Epithelial cell of esophagus (primary cell): ENCODE results near the gene EXOSC5.

Experiments
- DNase-seq: peaks from one replicate; pipeline ENCODE4 v3.0.0; 2010; ENCODE audit warnings: low read depth
- H3K4me3 ChIP-seq: 2 replicates; pipeline ENCODE4 v1.5.1; 2011; ENCODE audit warnings: mild to moderate bottlenecking, low read length, control low read depth
- TF ChIP-seq, protein P1 (sequence below): IDR thresholded peaks from 2 replicates; pipeline ENCODE4 v1.5.1; 2011; ENCODE audit warnings: low read depth, mild to moderate bottlenecking, low read length, control low read depth, inconsistent platforms; ENCODE audit not compliant: insufficient read depth; ENCODE audit errors: missing control alignments

EXOSC5 gene

DNA sequence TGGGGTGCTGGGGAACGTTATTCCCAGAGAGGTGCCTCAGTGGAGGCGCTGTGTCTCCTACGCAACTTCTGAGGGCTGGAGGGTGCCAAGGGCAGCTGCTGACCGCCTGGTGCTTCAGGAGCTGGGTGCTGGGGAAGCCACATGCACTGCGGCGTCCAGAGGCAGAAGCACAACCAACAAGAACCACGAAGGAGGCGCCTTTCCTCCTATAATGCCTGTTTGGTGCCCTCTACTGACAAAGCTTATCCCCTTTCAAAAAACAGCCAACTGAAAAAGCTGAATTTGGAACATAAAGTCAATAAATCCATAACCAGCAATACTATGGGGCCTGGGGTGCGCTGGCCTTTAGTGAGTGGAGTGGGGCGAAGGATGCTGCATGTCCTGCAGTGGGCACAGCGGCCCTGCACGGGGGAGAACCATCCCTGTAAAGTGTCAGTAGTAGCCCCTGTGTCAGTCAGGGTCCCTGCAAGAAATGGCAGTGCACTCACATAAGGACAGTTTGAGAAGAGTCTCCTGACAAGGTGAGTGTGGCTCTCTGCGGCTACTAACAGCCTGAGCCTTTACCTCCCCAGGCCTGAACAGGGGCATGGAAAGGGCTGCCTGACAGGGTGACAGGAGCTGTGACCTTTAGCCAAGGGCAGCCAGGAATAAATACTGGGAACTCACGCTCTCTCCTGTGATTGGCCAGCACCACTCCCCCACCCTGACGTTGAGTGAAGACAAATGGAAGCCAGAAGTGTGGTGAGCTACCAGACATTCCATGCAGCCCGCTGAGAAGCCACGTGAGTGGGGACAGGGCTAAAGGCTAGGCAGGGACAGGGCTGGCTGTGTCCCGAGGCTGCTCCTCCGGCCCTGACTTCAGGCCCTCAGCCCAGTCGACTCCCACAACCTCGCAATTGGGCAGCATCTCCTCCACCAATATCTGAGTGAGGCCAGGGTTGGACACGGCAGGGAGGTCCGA, 34.5 kb upstream of the EXOSC5 start:
- DNase-seq = peak; percentile 46
- no peak overlapping the region for H3K4me3 ChIP-seq
- TF ChIP-seq, protein P1, sequence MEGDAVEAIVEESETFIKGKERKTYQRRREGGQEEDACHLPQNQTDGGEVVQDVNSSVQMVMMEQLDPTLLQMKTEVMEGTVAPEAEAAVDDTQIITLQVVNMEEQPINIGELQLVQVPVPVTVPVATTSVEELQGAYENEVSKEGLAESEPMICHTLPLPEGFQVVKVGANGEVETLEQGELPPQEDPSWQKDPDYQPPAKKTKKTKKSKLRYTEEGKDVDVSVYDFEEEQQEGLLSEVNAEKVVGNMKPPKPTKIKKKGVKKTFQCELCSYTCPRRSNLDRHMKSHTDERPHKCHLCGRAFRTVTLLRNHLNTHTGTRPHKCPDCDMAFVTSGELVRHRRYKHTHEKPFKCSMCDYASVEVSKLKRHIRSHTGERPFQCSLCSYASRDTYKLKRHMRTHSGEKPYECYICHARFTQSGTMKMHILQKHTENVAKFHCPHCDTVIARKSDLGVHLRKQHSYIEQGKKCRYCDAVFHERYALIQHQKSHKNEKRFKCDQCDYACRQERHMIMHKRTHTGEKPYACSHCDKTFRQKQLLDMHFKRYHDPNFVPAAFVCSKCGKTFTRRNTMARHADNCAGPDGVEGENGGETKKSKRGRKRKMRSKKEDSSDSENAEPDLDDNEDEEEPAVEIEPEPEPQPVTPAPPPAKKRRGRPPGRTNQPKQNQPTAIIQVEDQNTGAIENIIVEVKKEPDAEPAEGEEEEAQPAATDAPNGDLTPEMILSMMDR = peak; percentile 41

DNA sequence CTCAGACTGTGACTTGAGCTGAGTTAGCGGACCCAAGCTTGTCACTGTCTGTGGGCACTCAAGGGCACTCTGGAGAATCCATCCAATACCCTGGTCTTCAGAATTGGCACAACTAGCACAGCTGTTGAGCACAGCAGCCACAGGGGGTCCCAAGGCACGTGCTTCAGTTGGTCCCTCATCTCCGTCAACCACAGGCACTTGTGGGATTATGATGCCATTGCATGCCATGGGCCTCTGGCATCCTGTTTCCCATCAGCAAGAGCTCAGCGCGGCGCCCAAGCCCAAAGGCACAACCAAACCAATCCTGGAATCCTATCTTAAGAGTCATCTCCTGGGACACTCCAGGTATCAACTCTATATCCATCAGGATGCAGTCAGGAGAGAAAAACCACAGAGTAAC, 33.8 kb upstream of the EXOSC5 start:
- H3K4me3 ChIP-seq = no peak overlapping the region
- DNase-seq = no peak
- TF ChIP-seq, protein P1 = no peak

DNA sequence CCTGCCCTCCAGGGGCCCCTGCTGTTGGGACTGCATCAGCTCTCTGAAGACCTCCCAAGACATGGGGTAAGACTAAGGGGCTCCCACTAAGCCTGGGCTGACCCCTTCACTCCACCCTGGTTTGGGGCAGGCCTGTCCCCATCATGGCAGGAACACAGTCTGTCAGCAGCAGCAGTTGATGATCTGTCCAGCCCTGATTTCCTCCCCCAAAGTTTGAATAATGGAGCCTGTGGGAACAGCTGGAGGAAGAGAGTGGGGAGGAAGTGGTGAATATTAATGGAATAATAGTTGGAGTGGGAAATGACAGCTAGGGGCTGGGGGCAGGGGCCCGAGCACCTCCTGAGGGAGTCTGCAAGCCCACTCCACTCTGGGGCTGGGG, 31.3 kb upstream of the EXOSC5 start:
- peak overlapping the region; percentile 62 for H3K4me3 ChIP-seq
- DNase-seq = no peak
- TF ChIP-seq, protein P1 = no peak

DNA sequence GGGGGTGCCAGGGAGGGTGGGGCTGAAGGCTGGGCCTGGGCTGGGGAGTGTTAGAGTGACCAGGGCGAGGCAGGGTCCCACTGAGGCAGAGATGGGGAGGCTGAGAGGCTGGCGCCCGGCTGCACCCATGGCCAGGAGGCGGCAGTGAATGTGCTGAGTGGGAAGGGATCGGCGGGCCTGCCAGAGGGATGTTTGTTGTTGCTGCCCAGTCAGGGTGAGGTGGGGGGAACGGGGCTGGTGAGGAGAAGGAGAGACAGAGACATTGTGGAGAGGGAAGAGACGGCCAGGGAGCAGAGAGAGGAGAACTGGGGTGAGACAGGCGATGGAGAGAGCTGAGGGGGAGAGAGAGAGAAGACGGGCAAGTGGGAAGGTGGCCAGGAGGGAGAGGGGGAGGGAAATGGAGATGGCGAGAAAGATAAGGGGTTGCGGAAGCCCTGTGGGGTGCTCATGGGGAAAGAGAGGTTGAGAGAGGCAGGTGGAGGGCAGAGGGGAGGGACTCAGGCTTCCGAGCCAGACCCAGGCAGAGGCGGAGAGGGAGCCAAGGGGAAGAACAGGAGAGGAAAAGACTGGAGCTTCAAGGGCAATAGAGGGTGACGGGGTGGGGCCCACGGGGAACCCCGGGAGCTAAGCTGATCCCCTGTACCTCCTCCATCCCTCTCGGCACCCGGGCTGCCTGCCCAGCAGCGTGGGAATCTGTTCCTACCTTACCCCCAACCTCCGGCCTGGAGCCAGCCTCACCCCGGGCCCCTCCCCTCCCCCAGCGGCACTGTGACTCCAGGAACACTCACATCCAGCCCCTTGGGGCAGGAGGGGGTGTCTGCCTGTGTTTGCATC, 30.7 kb upstream of the EXOSC5 start:
- peak overlapping the region; percentile 62 for H3K4me3 ChIP-seq
- peak; percentile 24 for DNase-seq

DNA sequence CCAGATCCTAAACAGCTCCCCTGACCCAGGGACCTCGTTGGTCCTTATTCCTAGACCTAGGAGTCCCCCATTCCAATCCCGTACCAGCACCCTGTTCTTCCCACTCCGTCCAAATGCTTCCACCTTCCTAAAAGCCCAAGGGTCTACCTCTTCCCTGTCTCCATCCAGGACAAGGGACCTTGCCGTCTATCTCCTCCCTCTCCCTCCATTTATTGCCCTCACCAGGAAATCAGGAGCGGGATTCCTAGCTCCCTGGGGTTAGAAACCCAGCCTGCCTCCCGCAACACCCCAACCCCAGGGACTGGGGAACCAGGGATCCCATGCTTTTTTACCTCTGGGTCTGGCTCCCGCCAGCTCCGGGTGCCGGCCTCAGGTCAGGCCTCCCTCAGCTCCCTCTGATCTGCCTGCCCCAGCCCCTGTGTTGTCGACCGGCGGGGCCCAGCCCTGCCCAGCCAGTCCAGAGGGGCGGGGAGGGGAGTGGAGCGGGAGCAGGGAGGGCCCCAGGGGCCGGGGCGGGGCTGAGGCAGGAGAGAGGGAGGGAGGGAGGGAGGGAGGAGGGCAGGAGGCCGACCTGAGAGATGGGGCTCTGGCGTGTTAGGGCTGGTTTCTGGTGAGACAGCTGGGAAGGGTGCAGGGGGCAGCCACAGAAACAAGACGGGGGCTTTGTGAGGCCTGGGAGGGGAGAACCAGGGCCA, 29.9 kb upstream of the EXOSC5 start, which contains the start of gene B3GNT8:
B3GNT8 (minus strand) TSS at position 423 of the 695 bp plus-strand sequence. CDS start 596 bp downstream, outside the sequence.
- DNase-seq = peak; percentile 92
- TF ChIP-seq, protein P1 = no peak

More for the DNA sequence above, 30.7 kb upstream of the EXOSC5 start:
- TF ChIP-seq, protein P1 = no peak

DNA sequence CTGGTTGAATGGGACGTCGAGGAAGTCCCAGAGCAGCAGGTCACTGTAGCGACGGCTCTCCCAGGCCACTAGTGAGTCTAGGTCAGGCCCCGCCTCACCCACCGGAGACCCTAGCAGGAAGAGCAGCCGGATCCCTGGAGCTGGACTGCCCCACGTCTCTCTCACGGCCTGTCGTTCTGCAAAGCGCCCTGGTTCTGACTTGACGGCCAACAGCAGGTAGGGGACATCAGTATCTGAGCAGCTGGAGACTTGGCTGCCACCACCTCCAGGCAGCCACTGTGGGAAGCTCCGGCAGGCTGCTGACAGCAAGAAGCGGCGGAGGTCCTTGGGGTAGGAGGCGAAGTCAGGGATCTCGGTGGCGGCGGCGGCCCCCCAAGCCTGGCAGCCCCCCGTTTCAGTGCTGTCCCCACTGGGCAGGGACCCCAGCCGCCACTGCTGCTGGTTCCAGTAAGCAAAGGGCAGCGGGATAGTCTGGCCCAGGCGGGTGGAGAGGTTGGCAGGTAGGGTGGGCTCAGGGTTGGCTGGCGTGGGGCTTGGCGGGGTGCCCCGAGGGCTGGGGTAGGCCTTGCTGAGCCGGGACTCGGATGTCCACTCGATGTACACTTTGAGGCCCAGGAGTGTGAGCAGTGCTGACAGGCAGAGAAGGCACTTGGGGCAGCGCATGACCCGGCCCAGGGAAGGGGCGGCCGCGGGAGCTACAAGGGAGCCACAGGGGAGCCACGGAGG, 29.1 kb upstream of the EXOSC5 start:
- DNase-seq = no peak
- TF ChIP-seq, protein P1 = no peak
- peak overlapping the region; percentile 62 for H3K4me3 ChIP-seq

More for the DNA sequence above, 29.9 kb upstream of the EXOSC5 start, which contains the start of gene B3GNT8:
- peak within 1 kb of the TSS; percentile 62 for H3K4me3 ChIP-seq
